Chondrocyte (in vitro differentiated cells): ENCODE results near the gene MELK. TPM values are rescaled to one million over a fixed set of nuclear protein-coding genes. Genes with fewer than 3 reads are reported as not detected.

Source experiments
- DNase-seq: peaks from one replicate; pipeline ENCODE4 v3.0.0; 2021; ENCODE audit warnings: mixed read lengths, low spot score
- H3K27ac Mint-ChIP-seq: one replicate; pipeline ENCODE4 v1.8.0; 2021; ENCODE audit warnings: mild to moderate bottlenecking, moderate library complexity, mixed read lengths; ENCODE audit not compliant: unreplicated experiment
- H3K27me3 Mint-ChIP-seq: 2 replicates; pipeline ENCODE4 v1.8.0; 2021; ENCODE audit warnings: low read depth, mixed read lengths
- H3K36me3 Mint-ChIP-seq: 2 replicates; pipeline ENCODE4 v1.8.0; 2021; ENCODE audit warnings: low read depth, mixed read lengths
- H3K4me1 Mint-ChIP-seq: 2 replicates; pipeline ENCODE4 v1.8.0; 2021; ENCODE audit warnings: low read depth, mild to moderate bottlenecking, mixed read lengths
- H3K4me3 Mint-ChIP-seq: one replicate; pipeline ENCODE4 v1.8.0; 2021; ENCODE audit warnings: mild to moderate bottlenecking, moderate library complexity, mixed read lengths; ENCODE audit not compliant: unreplicated experiment
- H3K9me3 Mint-ChIP-seq: 2 replicates; pipeline ENCODE4 v1.8.0; 2021; ENCODE audit warnings: low read depth, mixed read lengths
- total RNA-seq: library from RNA; stranded (reverse); gene quantifications from 3 replicates; pipeline ENCODE4 v1.2.1, GENCODE V29; 2021
- TF ChIP-seq, protein P1 (sequence below): fragments of 200-600 bp; sonication (generic); IDR thresholded peaks from 2 replicates; pipeline ENCODE4 v1.5.0; 2021; ENCODE audit warnings: antibody characterized with exemption, mild to moderate bottlenecking, moderate library complexity

MELK gene
- total RNA-seq, 1 donor from 2014 or later = 10.4 TPM

DNA sequence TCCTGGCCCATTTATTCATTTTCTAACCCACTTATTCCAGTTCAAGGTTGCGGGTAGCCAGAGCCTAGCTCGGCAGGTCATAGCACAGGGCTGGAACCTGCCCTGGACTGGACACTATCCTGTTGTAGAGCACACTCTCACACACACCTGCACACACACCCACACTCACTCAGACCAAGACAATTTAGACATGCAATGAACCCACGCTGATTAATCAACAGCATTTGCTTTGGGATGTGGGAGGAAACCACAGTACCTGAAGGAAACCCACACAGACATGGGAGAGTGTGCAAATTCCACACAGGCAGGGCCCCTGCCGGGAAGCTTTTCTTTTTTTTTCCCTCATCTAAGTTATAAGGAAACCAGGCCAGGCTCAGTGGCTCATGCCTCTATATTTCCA lies 34.8 kb upstream of the MELK start:
- Mint-ChIP-seq H3K27me3 (peaks cover 5% of the 10 kb centered on the region), H3K4me3 (no peak overlapping the region), H3K36me3 (no peaks in the 10 kb centered on the region), H3K4me1 (no peaks in the 10 kb centered on the region), H3K9me3 (peaks cover 2% of the 10 kb centered on the region), H3K27ac (no peak overlapping the region)
- TF ChIP-seq, protein P1, sequence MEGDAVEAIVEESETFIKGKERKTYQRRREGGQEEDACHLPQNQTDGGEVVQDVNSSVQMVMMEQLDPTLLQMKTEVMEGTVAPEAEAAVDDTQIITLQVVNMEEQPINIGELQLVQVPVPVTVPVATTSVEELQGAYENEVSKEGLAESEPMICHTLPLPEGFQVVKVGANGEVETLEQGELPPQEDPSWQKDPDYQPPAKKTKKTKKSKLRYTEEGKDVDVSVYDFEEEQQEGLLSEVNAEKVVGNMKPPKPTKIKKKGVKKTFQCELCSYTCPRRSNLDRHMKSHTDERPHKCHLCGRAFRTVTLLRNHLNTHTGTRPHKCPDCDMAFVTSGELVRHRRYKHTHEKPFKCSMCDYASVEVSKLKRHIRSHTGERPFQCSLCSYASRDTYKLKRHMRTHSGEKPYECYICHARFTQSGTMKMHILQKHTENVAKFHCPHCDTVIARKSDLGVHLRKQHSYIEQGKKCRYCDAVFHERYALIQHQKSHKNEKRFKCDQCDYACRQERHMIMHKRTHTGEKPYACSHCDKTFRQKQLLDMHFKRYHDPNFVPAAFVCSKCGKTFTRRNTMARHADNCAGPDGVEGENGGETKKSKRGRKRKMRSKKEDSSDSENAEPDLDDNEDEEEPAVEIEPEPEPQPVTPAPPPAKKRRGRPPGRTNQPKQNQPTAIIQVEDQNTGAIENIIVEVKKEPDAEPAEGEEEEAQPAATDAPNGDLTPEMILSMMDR = no peak
- no peak for DNase-seq

DNA sequence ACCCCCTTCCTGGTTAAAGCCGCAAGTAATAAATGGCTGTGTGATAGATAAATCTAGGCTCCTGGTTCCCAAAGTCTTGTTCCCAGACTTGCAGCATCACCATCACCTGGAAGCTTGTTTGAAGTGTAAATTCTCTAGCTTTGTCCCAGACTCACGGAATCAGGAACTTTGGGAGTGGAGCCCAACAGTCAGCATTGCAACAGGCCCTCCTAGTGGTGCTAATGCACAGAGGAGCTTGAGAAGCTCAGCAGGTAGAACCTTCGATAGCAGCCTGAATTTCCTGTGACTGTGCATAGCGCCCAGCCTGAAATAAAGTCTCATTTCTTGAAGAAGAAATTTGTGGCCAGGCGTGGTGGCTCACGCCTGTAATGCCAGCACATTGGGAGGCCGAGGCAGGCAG lies 30.3 kb upstream of the MELK start:
- DNase-seq = no peak

DNA sequence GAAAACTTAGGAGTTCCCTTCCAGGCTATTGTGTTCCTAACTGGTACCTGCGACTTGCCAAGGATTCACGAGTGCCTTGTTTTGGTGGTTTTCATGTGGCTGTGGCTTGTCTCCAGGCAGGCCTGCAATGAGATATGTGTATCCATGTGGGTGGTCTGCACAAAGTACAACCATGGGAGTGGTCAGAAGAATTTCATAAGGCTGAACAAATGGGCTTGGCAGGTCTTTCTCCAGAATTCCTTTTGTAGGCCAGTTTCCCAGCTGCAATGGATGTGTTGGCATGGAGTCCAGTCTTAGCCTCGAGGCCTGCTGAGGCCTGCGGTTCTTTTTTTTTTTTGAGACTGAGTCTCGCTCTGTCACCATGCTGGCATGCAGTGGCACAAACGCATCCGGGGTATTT lies 28.8 kb upstream of the MELK start:
- Mint-ChIP-seq H3K27ac (peak overlapping the region; percentile 12), H3K9me3 (no peaks in the 10 kb centered on the region), H3K4me1 (peaks cover 5% of the 10 kb centered on the region), H3K36me3 (no peaks in the 10 kb centered on the region), H3K4me3 (no peak overlapping the region), H3K27me3 (peaks cover 8% of the 10 kb centered on the region)
- TF ChIP-seq, protein P1 = no peak
- DNase-seq = no peak

More for the DNA sequence above, 30.3 kb upstream of the MELK start:
- Mint-ChIP-seq H3K27ac (no peak overlapping the region), H3K4me3 (no peak overlapping the region), H3K9me3 (no peaks in the 10 kb centered on the region), H3K4me1 (peaks cover 5% of the 10 kb centered on the region), H3K36me3 (no peaks in the 10 kb centered on the region), H3K27me3 (no peaks in the 10 kb centered on the region)
- TF ChIP-seq, protein P1 = no peak

DNA sequence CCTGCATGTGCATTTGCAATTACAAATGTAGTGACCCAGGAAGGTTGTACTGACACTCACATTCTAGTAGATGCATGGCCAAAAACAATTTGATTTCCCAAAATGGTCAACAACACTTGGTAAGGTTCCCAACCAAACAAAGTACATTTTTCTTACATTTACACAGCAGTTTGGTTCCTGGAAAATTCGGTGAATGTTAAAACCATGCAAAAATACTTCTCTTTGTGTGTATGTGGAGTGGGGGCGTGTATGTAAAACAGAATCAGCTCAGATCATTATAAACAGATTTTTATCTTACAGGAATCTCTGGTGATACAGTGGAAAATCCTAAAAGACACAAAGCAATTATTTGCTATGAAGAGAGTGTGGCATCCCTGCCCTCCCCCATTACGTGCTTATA lies 25.1 kb upstream of the MELK start:
- DNase-seq = no peak
- H3K9me3 Mint-ChIP-seq = no peaks in the 10 kb centered on the region
- TF ChIP-seq, protein P1 = no peak

DNA sequence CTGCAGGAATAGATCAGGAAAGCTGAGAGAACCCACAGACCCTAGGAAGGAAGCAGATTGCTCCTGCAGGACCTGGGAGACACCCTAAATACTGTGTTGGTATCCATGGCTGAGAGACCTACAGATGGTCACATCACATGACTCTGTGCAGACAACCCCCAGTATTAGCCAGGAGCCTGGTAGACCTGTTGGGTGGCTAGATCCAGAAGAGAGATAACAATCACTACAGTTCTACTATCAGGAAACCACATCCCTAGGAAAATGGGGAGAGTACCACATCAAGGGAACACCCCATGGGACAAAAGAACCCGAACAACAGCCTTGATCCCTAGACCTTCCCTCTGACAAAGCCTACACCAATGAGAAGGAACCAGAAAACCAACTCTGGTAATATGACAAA lies 24.2 kb upstream of the MELK start:
- Mint-ChIP-seq H3K27ac (no peak overlapping the region), H3K36me3 (no peaks in the 10 kb centered on the region), H3K4me3 (no peak overlapping the region), H3K4me1 (peaks cover 18% of the 10 kb centered on the region), H3K9me3 (no peaks in the 10 kb centered on the region), H3K27me3 (peaks cover 8% of the 10 kb centered on the region)
- TF ChIP-seq, protein P1 = no peak
- DNase-seq = no peak

More for the DNA sequence above, 25.1 kb upstream of the MELK start:
- Mint-ChIP-seq H3K4me1 (peaks cover 18% of the 10 kb centered on the region), H3K4me3 (no peak overlapping the region), H3K36me3 (no peaks in the 10 kb centered on the region), H3K27me3 (peaks cover 8% of the 10 kb centered on the region), H3K27ac (no peak overlapping the region)
